ENCODE results near the gene ZFPM1. TPM values are rescaled to one million over a fixed set of nuclear protein-coding genes. Genes with fewer than 3 reads are reported as not detected.

The ZFPM1 gene
- total and polyA plus RNA-seq, 2 experiments from 2014 or later: 0.53 to 2.2 TPM

DNA sequence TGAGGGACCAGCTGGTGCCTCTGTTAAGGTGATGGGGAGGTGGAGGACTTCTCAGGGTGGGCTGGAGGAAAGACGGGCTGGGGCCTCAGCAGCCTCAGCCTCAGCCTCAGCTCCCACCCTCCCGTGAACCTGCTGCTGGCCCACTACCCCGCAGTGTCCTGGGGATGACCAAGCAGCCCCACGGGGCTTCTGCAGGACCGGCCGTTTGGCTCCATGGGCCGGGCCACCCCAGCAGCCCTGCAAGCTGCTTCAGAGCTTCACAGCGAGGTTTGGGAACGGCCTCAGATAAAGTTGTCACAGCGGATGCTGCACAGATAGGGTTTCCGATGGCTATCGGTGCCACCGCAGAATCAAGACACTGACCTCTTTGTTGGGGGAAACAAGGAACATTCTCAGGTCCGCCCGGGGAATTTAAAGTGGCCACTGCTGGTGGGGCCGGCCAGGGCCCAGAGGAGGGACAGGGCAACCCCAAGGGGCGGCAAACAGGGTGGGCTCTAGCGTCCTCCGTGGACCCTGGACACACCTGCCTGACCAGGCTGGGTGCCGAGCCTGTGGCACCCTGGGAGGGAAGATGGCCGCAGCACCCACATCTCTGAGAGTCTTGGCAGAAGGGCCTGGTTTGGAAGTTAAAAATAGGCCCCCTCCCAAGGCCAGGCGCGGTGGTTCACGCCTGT, 69.3 kb downstream of the ZFPM1 start:
- Histone ChIP-seq H4K20me1 (replicated peaks; ENCODE audit: insufficient read depth) (no peaks in the 10 kb centered on the region), H3K79me2 (replicated peaks; ENCODE audit: insufficient read depth) (no peaks in the 10 kb centered on the region), H3K4me2 (no peak overlapping the region), H3K4me3 (no peak overlapping the region), H3K27me3 (ENCODE audit: insufficient read depth) (no peaks in the 10 kb centered on the region), H3K9me2 (ENCODE audit: insufficient read depth) (no peaks in the 10 kb centered on the region), H3K36me3 (ENCODE audit: insufficient read depth) (no peaks in the 10 kb centered on the region), H2AFZ (no peak overlapping the region), H3K4me1 (ENCODE audit: insufficient read depth) (peaks cover 7% of the 10 kb centered on the region; the same call in 1 of the 2 replicates), H3F3A (replicated peaks; ENCODE audit: low read depth) (no peaks in the 10 kb centered on the region), H3K27ac (ENCODE audit: low read depth) (no peak overlapping the region)
- ATAC-seq (no peak), DNase-seq (ENCODE audit: low spot score) (no peak)
- Mint-ChIP-seq H3K4me3 (no peak overlapping the region), H3K27me3 (ENCODE audit: insufficient read depth, low read depth, poor library complexity) (peaks cover 24% of the 10 kb centered on the region), H3K36me3 (ENCODE audit: low read depth) (peaks cover 15% of the 10 kb centered on the region), H3K4me1 (peaks cover 6% of the 10 kb centered on the region; the same call in 1 of the 3 replicates), H3K27ac (no peak overlapping the region), H3K9me3 (peaks cover 7% of the 10 kb centered on the region; the same call in 2 of the 3 replicates)
- TF ChIP-seq CREB1 (CRISPR knock-in tag; IDR thresholded peaks at IDR 0.05; ENCODE audit: low read depth) (no peak), EZH2phosphoT487 (IDR thresholded peaks at IDR 0.05; ENCODE audit: unreplicated experiment) (no peak), ZNF114 (CRISPR knock-in tag; IDR thresholded peaks at IDR 0.05) (no peak), JUNB (IDR thresholded peaks at IDR 0.05; ENCODE audit: unreplicated experiment) (no peak), ZNF331 (CRISPR knock-in tag; IDR thresholded peaks at IDR 0.05; ENCODE audit: low read depth) (no peak), STAT1 (IDR thresholded peaks at IDR 0.05; ENCODE audit: unreplicated experiment) (no peak), EZH2 (IDR thresholded peaks at IDR 0.05; ENCODE audit: low read depth, unreplicated experiment) (no peak), NANOG (IDR thresholded peaks at IDR 0.05; ENCODE audit: borderline replicate concordance) (no peak), POLR2AphosphoS5 (IDR thresholded peaks at IDR 0.05; ENCODE audit: low read depth) (no peak)
- TF ChIP-seq, protein P1, sequence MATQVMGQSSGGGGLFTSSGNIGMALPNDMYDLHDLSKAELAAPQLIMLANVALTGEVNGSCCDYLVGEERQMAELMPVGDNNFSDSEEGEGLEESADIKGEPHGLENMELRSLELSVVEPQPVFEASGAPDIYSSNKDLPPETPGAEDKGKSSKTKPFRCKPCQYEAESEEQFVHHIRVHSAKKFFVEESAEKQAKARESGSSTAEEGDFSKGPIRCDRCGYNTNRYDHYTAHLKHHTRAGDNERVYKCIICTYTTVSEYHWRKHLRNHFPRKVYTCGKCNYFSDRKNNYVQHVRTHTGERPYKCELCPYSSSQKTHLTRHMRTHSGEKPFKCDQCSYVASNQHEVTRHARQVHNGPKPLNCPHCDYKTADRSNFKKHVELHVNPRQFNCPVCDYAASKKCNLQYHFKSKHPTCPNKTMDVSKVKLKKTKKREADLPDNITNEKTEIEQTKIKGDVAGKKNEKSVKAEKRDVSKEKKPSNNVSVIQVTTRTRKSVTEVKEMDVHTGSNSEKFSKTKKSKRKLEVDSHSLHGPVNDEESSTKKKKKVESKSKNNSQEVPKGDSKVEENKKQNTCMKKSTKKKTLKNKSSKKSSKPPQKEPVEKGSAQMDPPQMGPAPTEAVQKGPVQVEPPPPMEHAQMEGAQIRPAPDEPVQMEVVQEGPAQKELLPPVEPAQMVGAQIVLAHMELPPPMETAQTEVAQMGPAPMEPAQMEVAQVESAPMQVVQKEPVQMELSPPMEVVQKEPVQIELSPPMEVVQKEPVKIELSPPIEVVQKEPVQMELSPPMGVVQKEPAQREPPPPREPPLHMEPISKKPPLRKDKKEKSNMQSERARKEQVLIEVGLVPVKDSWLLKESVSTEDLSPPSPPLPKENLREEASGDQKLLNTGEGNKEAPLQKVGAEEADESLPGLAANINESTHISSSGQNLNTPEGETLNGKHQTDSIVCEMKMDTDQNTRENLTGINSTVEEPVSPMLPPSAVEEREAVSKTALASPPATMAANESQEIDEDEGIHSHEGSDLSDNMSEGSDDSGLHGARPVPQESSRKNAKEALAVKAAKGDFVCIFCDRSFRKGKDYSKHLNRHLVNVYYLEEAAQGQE (IDR thresholded peaks at IDR 0.05; ENCODE audit: unreplicated experiment): no peak
- TF ChIP-seq, protein P2, sequence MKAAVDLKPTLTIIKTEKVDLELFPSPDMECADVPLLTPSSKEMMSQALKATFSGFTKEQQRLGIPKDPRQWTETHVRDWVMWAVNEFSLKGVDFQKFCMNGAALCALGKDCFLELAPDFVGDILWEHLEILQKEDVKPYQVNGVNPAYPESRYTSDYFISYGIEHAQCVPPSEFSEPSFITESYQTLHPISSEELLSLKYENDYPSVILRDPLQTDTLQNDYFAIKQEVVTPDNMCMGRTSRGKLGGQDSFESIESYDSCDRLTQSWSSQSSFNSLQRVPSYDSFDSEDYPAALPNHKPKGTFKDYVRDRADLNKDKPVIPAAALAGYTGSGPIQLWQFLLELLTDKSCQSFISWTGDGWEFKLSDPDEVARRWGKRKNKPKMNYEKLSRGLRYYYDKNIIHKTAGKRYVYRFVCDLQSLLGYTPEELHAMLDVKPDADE (IDR thresholded peaks at IDR 0.05): no peak
- TF ChIP-seq, protein P3, sequence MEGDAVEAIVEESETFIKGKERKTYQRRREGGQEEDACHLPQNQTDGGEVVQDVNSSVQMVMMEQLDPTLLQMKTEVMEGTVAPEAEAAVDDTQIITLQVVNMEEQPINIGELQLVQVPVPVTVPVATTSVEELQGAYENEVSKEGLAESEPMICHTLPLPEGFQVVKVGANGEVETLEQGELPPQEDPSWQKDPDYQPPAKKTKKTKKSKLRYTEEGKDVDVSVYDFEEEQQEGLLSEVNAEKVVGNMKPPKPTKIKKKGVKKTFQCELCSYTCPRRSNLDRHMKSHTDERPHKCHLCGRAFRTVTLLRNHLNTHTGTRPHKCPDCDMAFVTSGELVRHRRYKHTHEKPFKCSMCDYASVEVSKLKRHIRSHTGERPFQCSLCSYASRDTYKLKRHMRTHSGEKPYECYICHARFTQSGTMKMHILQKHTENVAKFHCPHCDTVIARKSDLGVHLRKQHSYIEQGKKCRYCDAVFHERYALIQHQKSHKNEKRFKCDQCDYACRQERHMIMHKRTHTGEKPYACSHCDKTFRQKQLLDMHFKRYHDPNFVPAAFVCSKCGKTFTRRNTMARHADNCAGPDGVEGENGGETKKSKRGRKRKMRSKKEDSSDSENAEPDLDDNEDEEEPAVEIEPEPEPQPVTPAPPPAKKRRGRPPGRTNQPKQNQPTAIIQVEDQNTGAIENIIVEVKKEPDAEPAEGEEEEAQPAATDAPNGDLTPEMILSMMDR (conservative IDR thresholded peaks at IDR 0.05; ENCODE audit: low read depth in 2 of 2): no peak
- TF ChIP-seq, protein P4, sequence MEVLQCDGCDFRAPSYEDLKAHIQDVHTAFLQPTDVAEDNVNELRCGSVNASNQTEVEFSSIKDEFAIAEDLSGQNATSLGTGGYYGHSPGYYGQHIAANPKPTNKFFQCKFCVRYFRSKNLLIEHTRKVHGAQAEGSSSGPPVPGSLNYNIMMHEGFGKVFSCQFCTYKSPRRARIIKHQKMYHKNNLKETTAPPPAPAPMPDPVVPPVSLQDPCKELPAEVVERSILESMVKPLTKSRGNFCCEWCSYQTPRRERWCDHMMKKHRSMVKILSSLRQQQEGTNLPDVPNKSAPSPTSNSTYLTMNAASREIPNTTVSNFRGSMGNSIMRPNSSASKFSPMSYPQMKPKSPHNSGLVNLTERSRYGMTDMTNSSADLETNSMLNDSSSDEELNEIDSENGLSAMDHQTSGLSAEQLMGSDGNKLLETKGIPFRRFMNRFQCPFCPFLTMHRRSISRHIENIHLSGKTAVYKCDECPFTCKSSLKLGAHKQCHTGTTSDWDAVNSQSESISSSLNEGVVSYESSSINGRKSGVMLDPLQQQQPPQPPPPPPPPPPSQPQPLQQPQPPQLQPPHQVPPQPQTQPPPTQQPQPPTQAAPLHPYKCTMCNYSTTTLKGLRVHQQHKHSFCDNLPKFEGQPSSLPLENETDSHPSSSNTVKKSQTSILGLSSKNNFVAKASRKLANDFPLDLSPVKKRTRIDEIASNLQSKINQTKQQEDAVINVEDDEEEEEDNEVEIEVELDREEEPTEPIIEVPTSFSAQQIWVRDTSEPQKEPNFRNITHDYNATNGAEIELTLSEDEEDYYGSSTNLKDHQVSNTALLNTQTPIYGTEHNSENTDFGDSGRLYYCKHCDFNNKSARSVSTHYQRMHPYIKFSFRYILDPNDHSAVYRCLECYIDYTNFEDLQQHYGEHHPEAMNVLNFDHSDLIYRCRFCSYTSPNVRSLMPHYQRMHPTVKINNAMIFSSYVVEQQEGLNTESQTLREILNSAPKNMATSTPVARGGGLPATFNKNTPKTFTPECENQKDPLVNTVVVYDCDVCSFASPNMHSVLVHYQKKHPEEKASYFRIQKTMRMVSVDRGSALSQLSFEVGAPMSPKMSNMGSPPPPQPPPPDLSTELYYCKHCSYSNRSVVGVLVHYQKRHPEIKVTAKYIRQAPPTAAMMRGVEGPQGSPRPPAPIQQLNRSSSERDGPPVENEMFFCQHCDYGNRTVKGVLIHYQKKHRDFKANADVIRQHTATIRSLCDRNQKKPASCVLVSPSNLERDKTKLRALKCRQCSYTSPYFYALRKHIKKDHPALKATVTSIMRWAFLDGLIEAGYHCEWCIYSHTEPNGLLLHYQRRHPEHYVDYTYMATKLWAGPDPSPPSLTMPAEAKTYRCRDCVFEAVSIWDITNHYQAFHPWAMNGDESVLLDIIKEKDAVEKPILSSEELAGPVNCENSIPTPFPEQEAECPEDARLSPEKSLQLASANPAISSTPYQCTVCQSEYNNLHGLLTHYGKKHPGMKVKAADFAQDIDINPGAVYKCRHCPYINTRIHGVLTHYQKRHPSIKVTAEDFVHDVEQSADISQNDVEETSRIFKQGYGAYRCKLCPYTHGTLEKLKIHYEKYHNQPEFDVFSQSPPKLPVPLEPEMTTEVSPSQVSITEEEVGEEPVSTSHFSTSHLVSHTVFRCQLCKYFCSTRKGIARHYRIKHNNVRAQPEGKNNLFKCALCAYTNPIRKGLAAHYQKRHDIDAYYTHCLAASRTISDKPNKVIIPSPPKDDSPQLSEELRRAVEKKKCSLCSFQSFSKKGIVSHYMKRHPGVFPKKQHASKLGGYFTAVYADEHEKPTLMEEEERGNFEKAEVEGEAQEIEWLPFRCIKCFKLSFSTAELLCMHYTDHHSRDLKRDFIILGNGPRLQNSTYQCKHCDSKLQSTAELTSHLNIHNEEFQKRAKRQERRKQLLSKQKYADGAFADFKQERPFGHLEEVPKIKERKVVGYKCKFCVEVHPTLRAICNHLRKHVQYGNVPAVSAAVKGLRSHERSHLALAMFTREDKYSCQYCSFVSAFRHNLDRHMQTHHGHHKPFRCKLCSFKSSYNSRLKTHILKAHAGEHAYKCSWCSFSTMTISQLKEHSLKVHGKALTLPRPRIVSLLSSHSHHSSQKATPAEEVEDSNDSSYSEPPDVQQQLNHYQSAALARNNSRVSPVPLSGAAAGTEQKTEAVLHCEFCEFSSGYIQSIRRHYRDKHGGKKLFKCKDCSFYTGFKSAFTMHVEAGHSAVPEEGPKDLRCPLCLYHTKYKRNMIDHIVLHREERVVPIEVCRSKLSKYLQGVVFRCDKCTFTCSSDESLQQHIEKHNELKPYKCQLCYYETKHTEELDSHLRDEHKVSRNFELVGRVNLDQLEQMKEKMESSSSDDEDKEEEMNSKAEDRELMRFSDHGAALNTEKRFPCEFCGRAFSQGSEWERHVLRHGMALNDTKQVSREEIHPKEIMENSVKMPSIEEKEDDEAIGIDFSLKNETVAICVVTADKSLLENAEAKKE (CRISPR knock-in tag; IDR thresholded peaks at IDR 0.05): no peak

Measured in GM23338 (cell line).